Ectodermal cell (in vitro differentiated cells): Measurements from ENCODE around the gene CACNA1F.

Source experiments
- H3K27ac ChIP-seq: 2 replicates; pipeline ENCODE4 v1.7.0; 2013; ENCODE audit warnings: mild to moderate bottlenecking, low read depth, low read length; ENCODE audit not compliant: insufficient read depth, poor library complexity, severe bottlenecking
- H3K27me3 ChIP-seq: 2 replicates; pipeline ENCODE4 v1.7.0; 2013; ENCODE audit warnings: mild to moderate bottlenecking, low read length; ENCODE audit not compliant: insufficient read depth, control insufficient read depth, poor library complexity, severe bottlenecking
- H3K36me3 ChIP-seq: one replicate; pipeline ENCODE4 v1.7.0; 2013; ENCODE audit warnings: low read length; ENCODE audit not compliant: control insufficient read depth, insufficient read depth
- H3K4me1 ChIP-seq: one replicate; pipeline ENCODE4 v1.7.0; 2013; ENCODE audit warnings: low read length; ENCODE audit not compliant: control insufficient read depth, insufficient read depth
- H3K4me3 ChIP-seq: 2 replicates; pipeline ENCODE4 v1.7.0; 2013; ENCODE audit warnings: low read depth, low read length, control low read depth; ENCODE audit not compliant: insufficient read depth
- H3K9me3 ChIP-seq: 2 replicates; pipeline ENCODE4 v1.7.0; 2013; ENCODE audit warnings: mild to moderate bottlenecking, low read length, moderate library complexity; ENCODE audit not compliant: control insufficient read depth
- WGBS, 2 experiments: methylation state at CpG; one replicate each; pipeline ENCODE4 v1.1.7; 2013; ENCODE audit warnings: missing lambda C conversion rate in 2 of 2; 5-methylcytosine and 5-hydroxymethylcytosine counted together

The CACNA1F gene

GRCh38 chrX:49269767-49270248, 36.7 kb upstream of the CACNA1F start, which contains the start of gene PPP1R3F:
TSS of gene PPP1R3F (plus strand) at chrX:49269793. CDS start at chrX:49269870, 77 bp downstream.
- peak within 1 kb of the TSS; percentile 90 for H3K27ac ChIP-seq
- no peaks in the 10 kb centered on the region for H3K27me3 ChIP-seq
- 0 to 1% methylated on average over 70 of the region's 70 CpGs for WGBS, 2 experiments
- no peaks in the 10 kb centered on the region for H3K9me3 ChIP-seq
- peak within 1 kb of the TSS; percentile 62 for H3K4me3 ChIP-seq
- no peaks in the 10 kb centered on the region for H3K36me3 ChIP-seq
- peaks cover 12% of the 10 kb centered on the region for H3K4me1 ChIP-seq

DNA sequence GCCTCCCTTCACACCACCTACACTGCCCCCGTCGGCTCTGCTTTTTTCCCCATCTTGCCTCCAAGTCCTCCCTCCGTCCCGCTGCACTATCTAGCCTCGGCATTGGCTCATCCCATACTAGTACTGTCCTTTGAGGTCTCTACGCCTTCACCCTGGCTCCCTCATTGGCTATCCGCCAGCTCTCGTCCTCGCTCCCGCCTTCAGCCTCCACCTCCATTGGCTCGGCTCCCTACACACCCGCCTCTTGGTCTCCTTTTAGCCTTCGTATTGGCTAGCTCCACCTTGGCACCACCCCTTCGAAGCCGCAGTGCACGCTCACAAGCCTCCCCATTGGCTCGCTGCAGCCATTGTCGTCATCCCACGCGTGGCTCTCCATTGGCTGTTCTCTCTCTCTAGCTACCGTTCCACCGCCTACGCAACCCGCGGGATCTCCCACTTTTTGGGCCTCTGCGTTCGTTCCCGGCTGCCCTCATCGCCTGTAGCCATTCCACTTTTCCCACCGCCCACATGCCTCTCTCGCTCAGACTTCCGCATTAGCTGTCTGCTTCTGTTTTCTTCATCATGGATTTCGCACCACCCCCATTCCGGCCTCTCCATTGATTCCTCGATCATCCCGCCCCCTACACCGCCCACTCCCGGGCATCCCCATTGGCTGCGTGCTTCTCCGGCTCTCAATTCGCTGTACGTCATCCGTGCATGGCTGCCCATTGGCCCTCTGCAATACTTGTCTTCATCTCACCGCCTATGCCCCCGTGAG, 36.0 kb upstream of the CACNA1F start:
- Histone ChIP-seq H3K9me3 (no peaks in the 10 kb centered on the region), H3K36me3 (no peaks in the 10 kb centered on the region), H3K4me1 (peaks cover 12% of the 10 kb centered on the region), H3K27ac (peak overlapping the region; percentile 90), H3K4me3 (peak overlapping the region; percentile 62), H3K27me3 (no peaks in the 10 kb centered on the region)
- WGBS, 2 experiments = 0% methylated on average over 45 of the region's 45 CpGs

DNA sequence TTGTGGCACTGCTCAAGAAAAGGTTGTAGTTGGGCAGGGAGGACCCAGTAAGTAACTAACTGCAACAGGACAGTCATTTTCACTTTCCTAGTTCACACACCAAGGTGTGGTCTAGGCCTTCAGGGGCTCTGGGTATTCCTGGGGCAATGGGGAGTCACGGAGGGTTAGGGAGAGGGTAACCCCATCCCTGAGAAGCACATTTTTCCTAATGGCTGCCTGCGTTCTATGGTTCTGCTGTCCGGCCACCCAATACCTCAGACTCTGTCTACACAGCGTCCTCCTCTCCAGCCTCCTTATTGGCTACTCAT, 35.5 kb upstream of the CACNA1F start:
- no peaks in the 10 kb centered on the region for H3K27me3 ChIP-seq
- WGBS, 2 experiments = 0 to 4% methylated on average over 4 of the region's 4 CpGs
- peak overlapping the region; percentile 36 for H3K27ac ChIP-seq

DNA sequence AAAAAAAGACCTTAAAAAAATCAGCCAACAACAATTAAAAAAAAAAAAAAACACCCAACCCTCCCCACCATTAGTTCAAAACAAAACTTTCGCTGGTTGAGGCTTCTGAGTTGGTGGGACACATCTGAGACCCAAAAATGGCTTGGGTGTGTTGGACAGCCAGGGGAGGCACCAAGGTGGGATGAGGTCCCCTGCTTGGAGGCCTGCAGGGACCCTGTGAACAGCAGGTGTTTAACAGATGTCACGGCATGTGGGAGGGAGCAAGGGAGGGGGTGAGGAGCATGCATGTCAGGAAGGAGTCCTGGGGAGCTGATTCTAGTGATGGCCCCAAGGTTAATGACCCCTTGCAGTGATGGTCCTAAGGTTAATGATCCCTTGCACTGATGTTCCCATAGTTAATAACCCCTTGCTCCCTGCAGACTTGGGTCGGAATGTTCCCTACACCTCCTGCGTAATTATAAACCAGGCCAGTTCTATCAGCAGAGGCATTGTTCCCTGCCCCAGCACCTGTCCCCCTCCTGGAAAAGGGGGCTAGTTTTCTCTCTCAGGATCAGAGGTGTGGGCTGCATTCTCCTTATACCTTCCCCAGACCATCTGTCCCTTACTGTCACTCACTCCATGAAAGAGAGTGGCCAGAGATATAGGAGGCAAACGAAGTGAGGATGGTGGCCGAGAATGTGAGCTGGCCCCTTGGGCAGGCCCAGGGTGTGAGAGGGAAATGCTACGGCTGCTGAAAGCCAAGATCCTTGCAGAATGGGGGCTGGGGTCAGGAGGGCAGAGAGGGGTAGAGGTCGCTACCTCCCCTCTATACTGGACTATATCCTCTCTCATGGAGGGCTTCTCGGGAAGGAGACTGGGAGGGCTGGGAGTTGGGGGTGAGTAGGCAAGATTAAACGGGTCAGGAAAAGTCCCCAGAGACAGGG, 33.6 kb upstream of the CACNA1F start:
- H3K4me3 ChIP-seq = no peak overlapping the region
- no peaks in the 10 kb centered on the region for H3K27me3 ChIP-seq
- WGBS, 2 experiments = 89 to 91% methylated on average over 8 to 10 of the region's 10 CpGs
- H3K4me1 ChIP-seq = peaks cover 12% of the 10 kb centered on the region
- H3K9me3 ChIP-seq = no peaks in the 10 kb centered on the region
- H3K36me3 ChIP-seq = no peaks in the 10 kb centered on the region
- H3K27ac ChIP-seq = no peak overlapping the region

More for the DNA sequence above, 35.5 kb upstream of the CACNA1F start:
- no peaks in the 10 kb centered on the region for H3K36me3 ChIP-seq
- no peaks in the 10 kb centered on the region for H3K9me3 ChIP-seq
- peaks cover 12% of the 10 kb centered on the region for H3K4me1 ChIP-seq
- H3K4me3 ChIP-seq = peak overlapping the region; percentile 55

DNA sequence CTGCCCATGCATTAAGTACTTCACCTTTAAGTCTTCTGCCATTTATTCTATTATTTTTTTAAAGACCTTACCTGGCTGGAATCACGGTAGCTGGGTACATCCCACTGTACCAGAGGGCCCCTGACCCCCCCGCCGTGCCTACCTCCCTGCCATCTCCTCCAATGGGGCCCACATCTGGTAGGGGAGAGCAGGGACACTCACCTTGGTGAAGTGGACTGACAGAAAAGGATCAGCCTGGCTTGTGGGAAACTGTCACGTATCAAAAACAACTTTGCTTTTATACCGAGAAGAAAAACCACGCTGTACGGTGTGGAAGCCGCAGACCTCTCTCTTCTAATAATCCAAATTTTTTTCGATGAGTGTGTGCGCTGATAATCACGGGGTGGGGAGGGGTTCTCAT, 31.3 kb upstream of the CACNA1F start, which contains the start of gene FOXP3:
TSS of gene FOXP3 (minus strand) at position 251 of the 400 bp plus-strand sequence. CDS start 6,205 bp downstream, outside the sequence.
- Histone ChIP-seq H3K4me3 (no peak within 1 kb of the TSS), H3K27me3 (no peaks in the 10 kb centered on the region), H3K36me3 (no peaks in the 10 kb centered on the region), H3K4me1 (no peaks in the 10 kb centered on the region), H3K27ac (no peak within 1 kb of the TSS), H3K9me3 (no peaks in the 10 kb centered on the region)
- 86 to 90% methylated on average over 8 to 11 of the region's 11 CpGs for WGBS, 2 experiments

GRCh38 chrX:49263631-49264030, 30.5 kb upstream of the CACNA1F start:
- Histone ChIP-seq H3K36me3 (no peaks in the 10 kb centered on the region), H3K27me3 (no peaks in the 10 kb centered on the region), H3K4me1 (no peaks in the 10 kb centered on the region), H3K4me3 (no peak overlapping the region), H3K27ac (no peak overlapping the region), H3K9me3 (no peaks in the 10 kb centered on the region)
- 91% methylated on average over 10 of the region's 10 CpGs for WGBS, 2 experiments

- Histone ChIP-seq H3K4me3 (no peak overlapping the region), H3K9me3 (no peaks in the 10 kb centered on the region), H3K36me3 (no peaks in the 10 kb centered on the region), H3K4me1 (no peaks in the 10 kb centered on the region), H3K27ac (no peak overlapping the region), H3K27me3 (no peaks in the 10 kb centered on the region)
- 67% methylated on average over 1 of the region's 1 CpG; no CpG with 5 or more reads in 1 of the 2 experiments for WGBS, 2 experiments
Observed at GRCh38 chrX:49262603-49263002, 29.5 kb upstream of the CACNA1F start.

DNA sequence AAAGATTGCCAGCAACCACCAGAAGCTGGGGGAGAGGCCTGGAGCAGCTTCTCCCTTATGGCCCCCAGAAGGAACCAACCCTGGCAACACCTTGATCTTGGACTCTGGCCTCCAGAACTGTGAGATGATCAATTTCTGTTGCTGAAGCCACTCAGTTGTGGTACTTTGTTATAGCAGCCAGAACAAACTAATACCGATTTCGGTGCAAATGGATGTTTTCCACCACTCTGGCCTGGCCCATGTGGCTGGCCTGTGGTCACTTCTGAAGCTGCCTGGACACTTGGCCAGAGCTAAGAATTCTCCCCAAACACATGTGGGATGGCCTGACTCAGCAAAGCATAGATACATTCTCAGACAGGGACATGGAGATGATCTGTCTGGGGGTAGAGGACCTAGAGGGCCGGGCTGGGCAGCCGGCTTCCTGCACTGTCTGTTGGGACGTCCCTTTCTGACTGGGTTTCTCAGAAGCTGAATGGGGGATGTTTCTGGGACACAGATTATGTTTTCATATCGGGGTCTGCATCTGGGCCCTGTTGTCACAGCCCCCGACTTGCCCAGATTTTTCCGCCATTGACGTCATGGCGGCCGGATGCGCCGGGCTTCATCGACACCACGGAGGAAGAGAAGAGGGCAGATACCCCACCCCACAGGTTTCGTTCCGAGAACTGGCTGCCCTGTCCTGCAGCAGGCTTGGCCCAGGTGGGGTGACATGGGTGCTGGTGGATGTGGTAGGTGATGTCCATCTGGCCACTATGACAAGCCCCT, 27.3 kb upstream of the CACNA1F start:
- Histone ChIP-seq H3K4me1 (no peaks in the 10 kb centered on the region), H3K36me3 (no peaks in the 10 kb centered on the region), H3K27me3 (no peaks in the 10 kb centered on the region), H3K9me3 (no peaks in the 10 kb centered on the region), H3K27ac (no peak overlapping the region), H3K4me3 (no peak overlapping the region)
- 96 to 97% methylated on average over 16 to 17 of the region's 17 CpGs for WGBS, 2 experiments

DNA sequence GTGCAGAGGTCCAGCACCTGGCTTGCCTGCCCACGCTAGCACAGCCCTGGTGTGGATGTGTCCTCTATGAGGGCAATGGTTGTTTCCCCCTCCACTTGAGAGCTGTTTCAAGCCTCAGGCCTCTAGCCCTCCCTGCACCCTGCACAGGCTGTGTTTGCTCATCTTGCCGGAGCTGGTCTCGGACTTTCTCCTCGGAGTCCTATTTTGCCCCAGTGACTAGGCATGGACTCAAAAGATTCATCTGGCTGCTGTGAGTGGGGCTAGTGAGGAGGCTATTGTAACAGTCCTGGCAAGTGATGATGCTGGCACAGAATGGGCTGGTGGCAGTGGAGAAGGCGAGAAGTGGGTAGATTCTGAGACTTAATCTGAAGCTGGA, 25.6 kb upstream of the CACNA1F start:
- H3K27ac ChIP-seq = no peak overlapping the region
- H3K9me3 ChIP-seq = no peaks in the 10 kb centered on the region
- WGBS, 2 experiments = 94 to 95% methylated on average over 5 of the region's 5 CpGs
- H3K4me3 ChIP-seq = no peak overlapping the region
- H3K36me3 ChIP-seq = no peaks in the 10 kb centered on the region
- no peaks in the 10 kb centered on the region for H3K4me1 ChIP-seq
- no peaks in the 10 kb centered on the region for H3K27me3 ChIP-seq
